Thymus (tissue), 11 donors: ENCODE measurements around the gene GALNTL6. TPM values are rescaled to one million over a fixed set of nuclear protein-coding genes. Genes with fewer than 3 reads are reported as not detected.

Experiments used
- DNase-seq, 9 donors: peaks; one replicate each; pipeline ENCODE4 v3.0.0-alpha.2; 2013; ENCODE audit warnings: low spot score in 9 of 9, low read depth in 6 of 9, missing footprints in 1 of 9
- H3K27ac ChIP-seq, 2 donors: one replicate each; pipeline ENCODE4 v1.5.1; 2013; ENCODE audit warnings: control low read depth in 1 of 2, low read depth in 1 of 2, low read length in 1 of 2, mild to moderate bottlenecking in 1 of 2, moderate library complexity in 1 of 2
- H3K27me3 ChIP-seq, 2 donors: one replicate each; pipeline ENCODE4 v1.5.1; 2013; ENCODE audit warnings: low read length in 1 of 2; ENCODE audit not compliant: control insufficient read depth in 2 of 2, insufficient read depth in 1 of 2
- H3K36me3 ChIP-seq, 2 donors: one replicate each; pipeline ENCODE4 v1.5.1; 2013; ENCODE audit warnings: low read length in 1 of 2, mild to moderate bottlenecking in 1 of 2, moderate library complexity in 1 of 2; ENCODE audit not compliant: control insufficient read depth in 2 of 2, insufficient read depth in 2 of 2
- H3K4me1 ChIP-seq, 2 donors: one replicate each; pipeline ENCODE4 v1.5.1; 2013; ENCODE audit warnings: low read length in 2 of 2; ENCODE audit not compliant: control insufficient read depth in 2 of 2, insufficient read depth in 2 of 2
- H3K4me3 ChIP-seq, 2 donors: one replicate each; pipeline ENCODE4 v1.5.1; 2013; ENCODE audit warnings: low read length in 2 of 2, control low read depth in 1 of 2, mild to moderate bottlenecking in 1 of 2
- H3K9me3 ChIP-seq, 2 donors: one replicate each; pipeline ENCODE4 v1.5.1; 2013; ENCODE audit warnings: low read length in 1 of 2, mild to moderate bottlenecking in 1 of 2; ENCODE audit not compliant: control insufficient read depth in 2 of 2, insufficient read depth in 1 of 2
- WGBS: extraction: QIAGEN DNeasy Blood & Tissue Kit; methylation state at CpG from one replicate; pipeline ENCODE4 v1.1.7; 2013; 5-methylcytosine and 5-hydroxymethylcytosine counted together
- polyA plus RNA-seq: library from polyadenylated mRNA; stranded (reverse); fragments of 200-250 nt; gene quantifications from one replicate; pipeline ENCODE4 v1.2.3, GENCODE V29; 2013
- total RNA-seq: library from RNA; stranded (reverse); fragments of 120-200 nt; gene quantifications from one replicate; pipeline ENCODE4 v1.2.4, GENCODE V29; 2013
- donor health status: healthy.

Gene GALNTL6
- total and polyA plus RNA-seq, 2 donors, result 0.05 TPM

- Histone ChIP-seq H3K4me3 (no peak overlapping the region), H3K27ac (no peak overlapping the region), H3K4me1 (no peaks in the 10 kb centered on the region), H3K9me3 (no peaks in the 10 kb centered on the region), H3K36me3 (no peaks in the 10 kb centered on the region), H3K27me3 (no peaks in the 10 kb centered on the region)
- 79% methylated on average over 3 of the region's 3 CpGs for WGBS
- no peak for DNase-seq
Measured at GRCh38 chr4:172009446-172010230, 196.4 kb downstream of the GALNTL6 start.

- Histone ChIP-seq H3K36me3 (no peaks in the 10 kb centered on the region), H3K27ac (no peak overlapping the region), H3K9me3 (no peaks in the 10 kb centered on the region), H3K4me1 (no peaks in the 10 kb centered on the region), H3K27me3 (no peaks in the 10 kb centered on the region), H3K4me3 (no peak overlapping the region)
- 78% methylated on average over 1 of the region's 1 CpG for WGBS
- no peak for DNase-seq
Measured at GRCh38 chr4:172011196-172011595, 198.0 kb downstream of the GALNTL6 start.

GRCh38 chr4:172018358-172018757 is 205.2 kb downstream of the GALNTL6 start:
- WGBS, result 98% methylated on average over 1 of the region's 1 CpG
- no peaks in the 10 kb centered on the region for H3K27me3 ChIP-seq
- H3K4me3 ChIP-seq, result no peak overlapping the region
- no peak overlapping the region for H3K27ac ChIP-seq
- DNase-seq, result no peak
- H3K36me3 ChIP-seq, result no peaks in the 10 kb centered on the region
- peaks cover 0 to 5% of the 10 kb centered on the region in 2 donors for H3K9me3 ChIP-seq
- H3K4me1 ChIP-seq, result no peaks in the 10 kb centered on the region

GRCh38 chr4:172035562-172035961 is 222.4 kb downstream of the GALNTL6 start:
- no peaks in the 10 kb centered on the region for H3K36me3 ChIP-seq
- H3K27ac ChIP-seq, result no peak overlapping the region
- H3K4me3 ChIP-seq, result no peak overlapping the region
- DNase-seq, result no peak
- H3K4me1 ChIP-seq, result no peaks in the 10 kb centered on the region
- H3K27me3 ChIP-seq, result no peaks in the 10 kb centered on the region
- no peaks in the 10 kb centered on the region for H3K9me3 ChIP-seq
- 94% methylated on average over 2 of the region's 2 CpGs for WGBS

GRCh38 chr4:172040766-172041165 is 227.6 kb downstream of the GALNTL6 start:
- no peak for DNase-seq
- Histone ChIP-seq H3K36me3 (no peaks in the 10 kb centered on the region), H3K4me3 (no peak overlapping the region), H3K27me3 (no peaks in the 10 kb centered on the region), H3K27ac (no peak overlapping the region), H3K9me3 (no peaks in the 10 kb centered on the region), H3K4me1 (no peaks in the 10 kb centered on the region)

GRCh38 chr4:172042714-172043114 is 229.5 kb downstream of the GALNTL6 start:
- H3K36me3 ChIP-seq, result no peaks in the 10 kb centered on the region
- no peaks in the 10 kb centered on the region for H3K4me1 ChIP-seq
- H3K4me3 ChIP-seq, result no peak overlapping the region
- DNase-seq, result no peak
- 81% methylated on average over 3 of the region's 3 CpGs for WGBS
- no peaks in the 10 kb centered on the region for H3K9me3 ChIP-seq
- H3K27ac ChIP-seq, result no peak overlapping the region
- no peaks in the 10 kb centered on the region for H3K27me3 ChIP-seq

- H3K36me3 ChIP-seq, result no peaks in the 10 kb centered on the region
- H3K4me1 ChIP-seq, result no peaks in the 10 kb centered on the region
- H3K4me3 ChIP-seq, result no peak overlapping the region
- WGBS, result 94% methylated on average over 2 of the region's 2 CpGs
- no peak for DNase-seq
- H3K9me3 ChIP-seq, result no peaks in the 10 kb centered on the region
- no peak overlapping the region for H3K27ac ChIP-seq
- no peaks in the 10 kb centered on the region for H3K27me3 ChIP-seq
Measured at GRCh38 chr4:172045981-172046380, 232.8 kb downstream of the GALNTL6 start.

GRCh38 chr4:172048666-172049065 is 235.5 kb downstream of the GALNTL6 start:
- Histone ChIP-seq H3K9me3 (no peaks in the 10 kb centered on the region), H3K27me3 (no peaks in the 10 kb centered on the region), H3K4me3 (no peak overlapping the region), H3K27ac (no peak overlapping the region), H3K36me3 (no peaks in the 10 kb centered on the region), H3K4me1 (no peaks in the 10 kb centered on the region)
- no peak for DNase-seq
- 99% methylated on average over 1 of the region's 1 CpG for WGBS

- no peaks in the 10 kb centered on the region for H3K27me3 ChIP-seq
- no peaks in the 10 kb centered on the region for H3K4me1 ChIP-seq
- H3K27ac ChIP-seq, result no peak overlapping the region
- no peaks in the 10 kb centered on the region for H3K36me3 ChIP-seq
- 89% methylated on average over 4 of the region's 4 CpGs for WGBS
- no peak for DNase-seq
- H3K9me3 ChIP-seq, result no peaks in the 10 kb centered on the region
- H3K4me3 ChIP-seq, result no peak overlapping the region
Measured at GRCh38 chr4:172050911-172051310, 237.7 kb downstream of the GALNTL6 start.
